K562 (cell line): Measurements from ENCODE around the gene PTCH2. TPM values are rescaled to one million over a fixed set of nuclear protein-coding genes. Genes with fewer than 3 reads are reported as not detected.

Experiments used
- DDX20 ChIP-seq: fragments of 450-650 bp; IDR thresholded peaks from 2 replicates; pipeline ENCODE4 v1.6.1; 2016; ENCODE audit warnings: missing genetic modification characterization, low read depth, mild to moderate bottlenecking, missing compliant biosample characterization, moderate library complexity
- GATAD2B ChIP-seq: fragments of 450-650 bp; IDR thresholded peaks from 2 replicates; pipeline ENCODE4 v1.6.1; 2017; ENCODE audit warnings: mild to moderate bottlenecking, borderline replicate concordance
- HMG20B ChIP-seq: fragments of 250-450 bp; sonication (Bioruptor Pico); IDR thresholded peaks from 2 replicates; pipeline ENCODE4 v1.5.0; 2021; ENCODE audit warnings: mild to moderate bottlenecking
- HSF4 ChIP-seq: fragments of 250-450 bp; sonication (Bioruptor Pico); IDR thresholded peaks from 2 replicates; pipeline ENCODE4 v2.1.2; 2022; ENCODE audit warnings: mild to moderate bottlenecking, moderate library complexity, borderline replicate concordance
- KAT8 ChIP-seq: fragments of 450-650 bp; IDR thresholded peaks from 2 replicates; pipeline ENCODE4 v1.6.1; 2016; ENCODE audit warnings: low read depth, mild to moderate bottlenecking
- MEIS2 ChIP-seq: fragments of 450-650 bp; IDR thresholded peaks from 2 replicates; pipeline ENCODE4 v1.6.1; 2014; ENCODE audit warnings: mild to moderate bottlenecking; ENCODE audit not compliant: partially characterized antibody
- NFIC ChIP-seq: fragments of 450-650 bp; IDR thresholded peaks from 2 replicates; pipeline ENCODE4 v1.6.1; 2017; ENCODE audit warnings: mild to moderate bottlenecking, inconsistent platforms
- PHF20 ChIP-seq: fragments of 450-650 bp; IDR thresholded peaks from 2 replicates; pipeline ENCODE4 v1.6.1; 2018; ENCODE audit not compliant: partially characterized antibody
- PTTG1 ChIP-seq: fragments of 450-650 bp; IDR thresholded peaks from 2 replicates; pipeline ENCODE4 v1.6.1; 2016; ENCODE audit warnings: low read depth, mild to moderate bottlenecking, missing genetic modification characterization, missing compliant biosample characterization
- PURB ChIP-seq: sonication (generic); formaldehyde crosslinking; IDR thresholded peaks from 2 replicates; pipeline ENCODE4 v1.9.0; 2021; ENCODE audit warnings: low read depth, mild to moderate bottlenecking, missing genetic modification reagents
- RNF219 ChIP-seq: fragments of 250-450 bp; sonication (Bioruptor Pico); IDR thresholded peaks from 2 replicates; pipeline ENCODE4 v1.5.0; 2022; ENCODE audit warnings: mild to moderate bottlenecking
- SAP30 ChIP-seq: fragments of 200-600 bp; sonication (generic); IDR thresholded peaks from 2 replicates; pipeline ENCODE4 v1.6.1; 2012; ENCODE audit warnings: borderline replicate concordance, low read depth, mild to moderate bottlenecking, moderate library complexity, low read length, control low read depth, inconsistent platforms; ENCODE audit not compliant: insufficient read depth, poor library complexity, severe bottlenecking
- SFPQ ChIP-seq: fragments of 200-400 bp; formaldehyde crosslinking; IDR thresholded peaks from 2 replicates; pipeline ENCODE4 v1.6.1; 2017; ENCODE audit warnings: mild to moderate bottlenecking, low read depth, low read length, moderate library complexity
- SRF ChIP-seq, 2 experiments: fragments of 250-450, 450-650 bp in 1 of 2; sonication (Bioruptor Pico) in 1 of 2; sonication (generic) in 1 of 2; formaldehyde crosslinking; IDR thresholded peaks; 2 replicates each; pipeline versions ENCODE4 v1.5.0 to v1.5.1; 2020 to 2022; ENCODE audit warnings: mild to moderate bottlenecking in 1 of 2, missing genetic modification reagents in 1 of 2
- ZKSCAN1 ChIP-seq: fragments of 150-350 bp; IDR thresholded peaks from 2 replicates; pipeline ENCODE4 v1.6.1; 2016; ENCODE audit warnings: low read depth, low read length
- ZNF253 ChIP-seq: fragments of 250-450 bp; sonication (Bioruptor Pico); conservative IDR thresholded peaks from 2 replicates; pipeline ENCODE4 v1.6.1; 2021; ENCODE audit warnings: mild to moderate bottlenecking
- ZNF707 ChIP-seq: fragments of 250-450 bp; sonication (Bioruptor Pico); conservative IDR thresholded peaks from 2 replicates; pipeline ENCODE4 v1.8.0; 2022; ENCODE audit warnings: inconsistent platforms, mild to moderate bottlenecking, moderate library complexity
- ZNF780A ChIP-seq: fragments of 250-450 bp; sonication (Bioruptor Pico); IDR thresholded peaks from 2 replicates; pipeline ENCODE4 v1.5.0; 2021; ENCODE audit warnings: mild to moderate bottlenecking
- polyA plus RNA-seq, 8 experiments: library from polyadenylated mRNA; depleted of rRNA in 4 of 8; stranded (reverse) in 5 of 8; unstranded in 3 of 8; fragments of >200 nt; fragmentation: Nextera tagmentation in 2 of 8; fragmentation: Illumina TruSeq in 1 of 8; extraction: Ambion mirVana in 2 of 8; extraction: Trizol in 1 of 8; gene quantifications; 2 replicates each; pipeline versions ENCODE4 v1.2.1 to v1.2.3, GENCODE V29; 2011 to 2014; ENCODE audit warnings: inconsistent platforms in 1 of 8, missing spikeins in 1 of 8
- total RNA-seq, 7 experiments: library from RNA; depleted of rRNA in 6 of 7; stranded (reverse); fragments of >200 nt in 6 of 7; fragmentation: Illumina TruSeq in 2 of 7; extraction: Trizol in 2 of 7; gene quantifications; 2 replicates each; pipeline versions ENCODE4 v1.2.1 to v1.2.3, GENCODE V29; 2011 to 2021; ENCODE audit warnings: low replicate concordance in 1 of 7
- TF ChIP-seq, protein P1 (sequence below): fragments of 450-650 bp; formaldehyde crosslinking; IDR thresholded peaks from 2 replicates; pipeline ENCODE4 v1.4.0; 2020; ENCODE audit warnings: mild to moderate bottlenecking, moderate library complexity
- TF ChIP-seq, protein P2 (sequence below): fragments of 250-450 bp; sonication (Bioruptor Pico); IDR thresholded peaks from 2 replicates; pipeline ENCODE4 v1.8.0; 2021; ENCODE audit warnings: borderline replicate concordance, mild to moderate bottlenecking, moderate library complexity; ENCODE audit not compliant: poor library complexity, severe bottlenecking

The PTCH2 gene
- total and polyA plus RNA-seq, 9 of the 15 experiments (the other 6 are each of a cell fraction or from before 2014, with no cell fraction given): 0.15 to 27.3 (median 0.48) TPM; not detected in 1

DNA sequence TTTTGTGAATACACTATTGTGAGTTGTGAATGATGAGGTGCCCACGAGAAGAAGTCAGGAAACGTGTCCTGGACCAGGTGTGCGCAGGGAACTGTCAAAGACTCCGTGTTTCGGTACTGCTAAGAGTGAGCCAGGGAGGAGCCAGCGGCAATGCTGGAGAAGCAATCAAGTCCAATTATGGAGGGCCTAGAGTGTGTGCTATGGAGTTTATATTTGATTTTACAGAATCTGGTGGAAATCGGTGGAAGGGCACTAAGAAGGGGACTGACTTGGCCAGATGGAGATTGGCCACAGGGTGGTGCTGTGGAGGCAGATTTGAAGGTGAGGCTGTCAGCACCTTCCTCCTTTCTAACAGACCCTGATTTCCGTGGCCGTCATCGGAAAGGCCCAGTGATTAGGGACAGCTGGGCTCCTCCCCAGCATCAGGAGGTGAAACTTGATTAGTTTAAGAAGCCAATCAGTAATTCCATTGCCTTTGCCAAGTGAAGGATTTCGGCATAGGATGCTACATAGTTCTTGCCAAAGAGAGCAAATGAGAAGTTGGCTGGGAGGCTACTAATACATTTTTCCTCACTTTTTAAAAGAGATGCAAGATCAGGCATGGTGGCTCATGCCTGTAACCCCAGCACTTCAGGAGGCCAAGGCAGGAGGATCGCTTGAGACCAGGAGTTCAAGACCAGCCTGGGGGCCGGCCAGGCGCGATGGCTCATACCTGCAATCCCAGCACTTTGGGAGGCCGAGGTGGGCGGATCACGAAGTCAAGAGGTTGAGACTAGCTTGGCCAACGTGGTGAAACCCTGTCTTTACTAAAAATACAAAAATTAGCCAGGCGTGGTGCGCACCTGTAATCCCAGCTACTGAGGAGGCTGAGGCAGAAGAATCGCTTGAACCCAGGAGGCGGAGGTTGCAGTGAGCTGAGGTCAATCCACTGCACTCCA, 7.0 kb downstream of the PTCH2 start (continued):
- TF ChIP-seq, protein P1, sequence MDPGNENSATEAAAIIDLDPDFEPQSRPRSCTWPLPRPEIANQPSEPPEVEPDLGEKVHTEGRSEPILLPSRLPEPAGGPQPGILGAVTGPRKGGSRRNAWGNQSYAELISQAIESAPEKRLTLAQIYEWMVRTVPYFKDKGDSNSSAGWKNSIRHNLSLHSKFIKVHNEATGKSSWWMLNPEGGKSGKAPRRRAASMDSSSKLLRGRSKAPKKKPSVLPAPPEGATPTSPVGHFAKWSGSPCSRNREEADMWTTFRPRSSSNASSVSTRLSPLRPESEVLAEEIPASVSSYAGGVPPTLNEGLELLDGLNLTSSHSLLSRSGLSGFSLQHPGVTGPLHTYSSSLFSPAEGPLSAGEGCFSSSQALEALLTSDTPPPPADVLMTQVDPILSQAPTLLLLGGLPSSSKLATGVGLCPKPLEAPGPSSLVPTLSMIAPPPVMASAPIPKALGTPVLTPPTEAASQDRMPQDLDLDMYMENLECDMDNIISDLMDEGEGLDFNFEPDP: no peak
- TF ChIP-seq DDX20 (tag) (no peak), GATAD2B (no peak), KAT8 (no peak), ZNF780A (CRISPR knock-in tag) (no peak), SFPQ (no peak), ZNF253 (CRISPR knock-in tag) (no peak), PHF20 (no peak), ZNF707 (CRISPR knock-in tag) (no peak), PTTG1 (tag) (no peak), MEIS2 (peak; percentile 98), SAP30 (no peak), NFIC (0 out of 2 replicates have a peak, but pooled peaks have one; percentile 18), HSF4 (CRISPR knock-in tag) (no peak), ZKSCAN1 (no peak), SRF (CRISPR knock-in tag; IDR thresholded peaks at IDR 0.05) (no peak), RNF219 (CRISPR knock-in tag) (no peak), PURB (CRISPR knock-in tag) (no peak), HMG20B (CRISPR knock-in tag) (no peak)
- TF ChIP-seq, protein P2, sequence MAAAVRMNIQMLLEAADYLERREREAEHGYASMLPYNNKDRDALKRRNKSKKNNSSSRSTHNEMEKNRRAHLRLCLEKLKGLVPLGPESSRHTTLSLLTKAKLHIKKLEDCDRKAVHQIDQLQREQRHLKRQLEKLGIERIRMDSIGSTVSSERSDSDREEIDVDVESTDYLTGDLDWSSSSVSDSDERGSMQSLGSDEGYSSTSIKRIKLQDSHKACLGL (CRISPR knock-in tag): no peak
